HL-60 (cell line): ENCODE measurements around the gene IGFL1.

Experiments
- CTCF ChIP-seq: IDR thresholded peaks from one replicate; pipeline ENCODE4 v1.5.1; 2011; ENCODE audit warnings: low read length, control low read depth, inconsistent platforms; ENCODE audit not compliant: insufficient read depth
- GABPA ChIP-seq: IDR thresholded peaks from 2 replicates; pipeline ENCODE4 v1.6.1; 2012; ENCODE audit warnings: low read depth
- POLR2AphosphoS5 ChIP-seq: IDR thresholded peaks from 2 replicates; pipeline ENCODE4 v1.6.1; 2012; ENCODE audit warnings: low read depth
- REST ChIP-seq: IDR thresholded peaks from 2 replicates; pipeline ENCODE4 v1.6.1; 2012; ENCODE audit warnings: low read depth; ENCODE audit not compliant: insufficient replicate concordance
- SPI1 ChIP-seq: IDR thresholded peaks from 2 replicates; pipeline ENCODE4 v1.6.1; 2012; ENCODE audit warnings: low read depth, mild to moderate bottlenecking, borderline replicate concordance

- TF ChIP-seq CTCF (no peak), REST (no peak), GABPA (no peak), POLR2AphosphoS5 (no peak), SPI1 (no peak)
Observed at GRCh38 chr19:46195104-46195503, 34.4 kb upstream of the IGFL1 start.
